SIG-M5 (cell line): ENCODE measurements around the gene TTC23L.

ENCODE experiments used
- DNase-seq: peaks from one replicate; lab custom pipeline; 2025; lab: John Stamatoyannopoulos, UW

Gene TTC23L

DNA sequence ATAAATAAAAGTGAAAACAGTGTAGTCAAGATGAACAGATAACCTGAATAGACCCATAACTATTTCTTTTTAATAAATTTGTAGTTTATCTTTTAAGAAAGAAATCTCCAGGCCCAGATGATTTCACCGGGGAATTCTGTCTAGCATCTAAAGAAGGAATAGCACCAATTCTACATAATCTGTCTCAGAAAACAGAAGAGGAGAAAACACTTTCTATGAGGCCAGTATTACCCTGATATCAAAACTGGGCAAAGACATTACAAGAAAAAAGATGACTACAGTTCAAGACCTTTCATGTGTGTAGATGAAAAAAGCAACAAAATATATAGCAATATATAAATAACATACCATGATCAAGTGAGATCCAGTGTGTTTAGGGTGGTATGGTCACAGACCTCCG lies 31.4 kb downstream of the TTC23L start:
- DNase-seq: no peak

DNA sequence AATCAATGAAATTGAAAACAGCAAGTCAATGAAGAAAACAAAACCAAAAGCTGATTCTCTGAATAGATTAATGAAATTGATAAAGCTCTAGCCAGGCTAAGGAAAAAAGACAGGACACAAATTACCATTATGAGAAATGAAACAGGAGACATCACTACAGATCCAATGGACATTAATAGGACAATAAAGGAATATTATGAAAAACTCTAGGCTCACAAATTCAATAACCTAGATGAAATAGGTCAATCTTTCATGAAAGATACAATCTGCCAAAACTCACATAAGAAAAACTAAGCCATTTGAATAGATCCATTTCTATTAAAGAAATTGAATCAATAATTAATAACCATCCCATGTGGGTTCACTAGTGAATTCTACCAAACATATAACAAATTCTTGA lies 37.3 kb downstream of the TTC23L start:
- DNase-seq: no peak

DNA sequence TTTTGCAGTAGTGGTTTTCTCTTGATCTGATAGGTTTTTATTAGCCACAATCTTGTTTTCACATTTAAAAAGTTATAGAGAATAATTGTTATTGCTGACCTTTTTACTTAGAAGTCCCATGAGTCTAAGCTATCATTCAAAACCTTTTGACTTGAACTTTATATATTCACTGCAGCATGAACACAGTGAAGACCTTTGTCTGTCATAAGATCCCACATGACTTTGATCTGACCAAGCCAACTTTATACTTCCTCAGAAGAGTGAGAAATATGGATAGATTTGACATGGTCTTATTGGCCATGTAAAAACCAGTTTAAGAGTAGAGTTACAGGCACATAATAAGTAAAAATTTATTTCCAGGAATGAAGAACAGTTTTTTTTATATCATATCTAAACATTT lies 42.3 kb downstream of the TTC23L start:
- DNase-seq: no peak

GRCh38 chr5:34886392-34887119 lies 47.6 kb downstream of the TTC23L start:
- no peak for DNase-seq

- no peak for DNase-seq
Observed at GRCh38 chr5:34889394-34889793, 50.4 kb downstream of the TTC23L start.

GRCh38 chr5:34891981-34892380 lies 53.0 kb downstream of the TTC23L start:
- DNase-seq: no peak

GRCh38 chr5:34892414-34892813 lies 53.5 kb downstream of the TTC23L start:
- DNase-seq: no peak

DNA sequence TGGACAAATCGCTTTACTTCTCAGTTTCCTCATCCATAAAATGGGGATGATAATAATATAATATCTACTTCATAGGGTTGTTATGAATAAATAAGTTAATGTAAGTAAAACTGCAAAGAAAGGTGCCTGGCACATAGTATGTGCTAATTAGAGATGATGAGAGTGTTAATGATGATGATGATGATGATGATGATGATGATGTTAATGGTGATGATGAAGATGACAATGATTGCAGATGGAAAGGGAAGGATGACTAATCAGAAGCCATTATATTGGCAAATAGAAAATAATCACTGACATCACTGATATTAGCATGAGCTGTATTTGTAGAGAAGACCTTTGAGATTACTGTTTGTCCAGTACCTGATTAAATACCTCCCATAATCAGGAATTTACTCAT lies 55.8 kb downstream of the TTC23L start:
- DNase-seq: no peak

DNA sequence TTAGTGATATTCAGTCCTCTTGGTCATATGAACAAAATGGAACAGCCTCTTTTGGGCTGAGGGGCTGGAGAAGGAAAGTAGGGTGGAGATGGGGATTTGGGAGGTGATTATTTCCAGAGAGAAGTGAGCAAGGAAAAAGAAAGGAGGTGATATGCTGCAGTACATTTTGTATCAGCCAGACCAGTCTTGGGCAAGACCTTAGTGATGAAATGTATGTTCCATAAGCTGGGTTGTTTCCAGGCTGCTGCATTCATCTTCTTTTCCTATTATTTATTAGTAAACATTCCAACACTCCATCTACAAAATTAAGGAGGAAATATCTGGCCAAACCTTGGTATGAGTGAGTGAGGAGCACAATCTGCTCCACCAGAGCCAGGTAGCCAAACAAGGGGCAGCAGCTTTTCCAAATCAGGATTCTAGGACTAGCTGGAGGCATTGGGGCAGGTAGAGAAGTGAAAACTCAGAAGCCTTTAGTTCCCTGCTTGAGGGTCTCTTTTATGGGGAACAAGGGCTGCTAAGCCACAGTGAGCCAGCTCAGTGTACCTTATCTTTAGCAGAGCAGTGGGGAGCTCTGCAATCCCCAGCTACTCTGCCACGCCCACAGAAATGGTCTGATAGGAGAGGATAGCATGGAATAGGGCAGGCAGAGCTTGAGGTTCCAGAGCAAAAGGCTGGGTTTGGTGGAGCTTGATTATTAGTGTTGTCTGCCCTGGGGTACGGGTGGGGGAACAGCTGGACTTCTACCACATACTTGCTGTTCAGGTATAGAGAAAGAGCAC lies 56.9 kb downstream of the TTC23L start:
- no peak for DNase-seq

DNA sequence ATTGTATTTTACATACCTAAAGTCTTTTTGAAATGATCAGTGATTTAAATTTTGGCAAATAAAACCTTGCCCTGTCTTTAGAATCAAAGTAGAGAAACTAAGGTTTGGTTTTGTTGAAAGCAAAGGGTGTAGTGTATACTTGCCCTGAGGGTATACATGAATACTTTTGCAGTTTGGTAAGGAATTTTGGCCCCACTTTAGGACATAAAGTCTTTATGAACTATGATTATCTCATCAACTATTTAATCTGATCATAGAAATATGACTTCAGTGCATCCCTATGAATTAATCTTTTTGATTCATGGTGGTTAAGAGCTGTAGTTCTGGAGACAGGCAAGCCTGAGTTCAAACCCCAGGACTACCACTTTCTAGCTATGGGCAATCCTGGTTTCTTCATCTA lies 58.7 kb downstream of the TTC23L start:
- no peak for DNase-seq

DNA sequence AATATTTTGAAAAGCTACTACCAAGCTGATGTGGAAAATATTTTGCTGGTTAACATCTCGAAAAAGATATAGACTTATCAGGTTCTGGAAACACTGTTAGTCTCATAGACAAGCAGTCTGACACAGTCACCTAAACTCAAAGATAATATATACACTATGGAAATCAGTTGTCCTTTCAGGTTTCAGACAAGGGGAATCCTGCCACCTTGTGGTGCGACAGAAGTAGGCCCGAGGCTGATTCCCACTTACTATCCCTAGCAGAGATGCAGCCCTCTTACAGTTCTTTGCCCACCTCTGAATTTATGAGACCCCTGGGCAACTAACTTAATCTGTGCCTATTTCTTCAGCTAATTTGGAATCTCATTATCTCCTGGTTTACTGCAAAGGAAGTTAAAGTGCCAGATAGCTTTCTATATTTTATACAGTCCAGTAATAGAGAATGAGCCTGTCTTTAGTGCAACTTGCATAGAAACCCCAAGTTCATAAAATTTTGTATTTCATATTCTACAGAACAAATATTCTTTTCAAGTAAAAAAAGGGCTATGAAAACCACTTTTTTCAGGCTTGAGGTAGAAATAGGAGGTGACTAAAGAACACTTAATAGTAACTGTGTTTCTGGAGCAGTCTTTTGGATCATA lies 59.4 kb downstream of the TTC23L start:
- no peak for DNase-seq

GRCh38 chr5:34899066-34899465 lies 60.1 kb downstream of the TTC23L start:
- no peak for DNase-seq

GRCh38 chr5:34900652-34901051 lies 61.7 kb downstream of the TTC23L start:
- DNase-seq: no peak

GRCh38 chr5:34903260-34903659 lies 64.3 kb downstream of the TTC23L start:
- DNase-seq: no peak

DNA sequence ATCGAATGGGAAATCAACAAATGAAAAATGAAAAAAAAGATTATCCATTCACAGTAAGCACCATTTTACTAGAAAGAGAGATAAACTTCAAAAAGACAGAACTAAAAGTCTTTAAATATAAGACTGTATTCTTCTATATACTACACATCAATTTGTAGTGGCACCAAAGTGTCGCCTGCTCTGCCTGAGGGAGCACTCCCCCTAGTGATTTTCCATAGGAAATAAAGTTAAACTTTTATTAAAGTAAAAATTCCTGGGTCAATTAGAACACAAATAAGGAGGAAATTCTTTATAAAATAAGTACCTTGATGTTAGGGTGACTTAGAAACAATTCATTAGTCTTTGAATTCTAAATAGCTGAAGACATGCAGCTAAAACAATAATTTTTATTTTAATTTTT lies 66.6 kb downstream of the TTC23L start:
- no peak for DNase-seq

DNA sequence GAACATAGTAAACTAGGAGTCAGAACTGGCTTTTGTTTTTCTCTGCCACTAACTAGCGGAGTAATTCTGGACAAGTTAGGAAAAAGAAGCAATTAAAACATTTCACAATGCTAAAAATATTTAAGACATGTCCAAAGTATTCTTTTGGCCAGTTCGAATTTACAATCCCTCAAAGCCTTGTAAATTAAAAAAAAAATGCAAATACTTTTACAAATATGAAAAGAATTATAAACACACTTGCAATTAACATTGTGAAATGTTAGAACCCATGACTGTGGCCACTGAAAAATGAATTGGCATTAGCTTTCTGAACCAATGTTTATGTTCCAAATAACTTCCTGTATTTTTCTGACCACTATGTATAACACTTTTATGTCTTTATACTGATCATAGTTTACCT lies 74.1 kb downstream of the TTC23L start:
- no peak for DNase-seq

DNA sequence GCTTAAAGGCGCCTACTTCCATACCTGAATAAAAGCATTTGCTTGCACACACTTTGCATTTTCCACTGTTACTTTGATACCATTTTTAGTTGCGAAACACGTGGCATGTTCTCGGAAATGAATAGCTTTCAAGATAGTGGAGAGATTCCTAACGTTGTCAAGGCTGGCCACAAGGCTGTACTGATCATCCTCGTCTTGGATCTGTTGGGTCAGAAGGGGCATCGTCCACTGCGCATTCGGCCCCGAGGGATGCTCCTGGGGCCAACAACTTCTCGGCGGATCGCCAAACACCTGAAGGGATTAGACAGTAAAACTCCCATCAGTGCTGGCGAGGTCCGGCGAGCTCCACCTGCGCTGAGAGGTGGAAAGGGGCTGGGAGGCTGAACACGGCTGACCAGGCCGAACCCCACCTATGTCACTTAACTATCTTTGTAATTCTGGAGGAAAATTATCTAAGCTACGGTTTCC lies 75.7 kb downstream of the TTC23L start:
- DNase-seq: no peak

- DNase-seq: peak; percentile 94
Observed at GRCh38 chr5:34915139-34915855, 76.3 kb downstream of the TTC23L start, which contains the start of the genes BRIX1 and RAD1. Gene BRIX1, plus strand, starts transcription at chr5:34915711. Its CDS starts 28 bp downstream, at chr5:34915739. Gene RAD1, minus strand, starts transcription at chr5:34915504. Its CDS starts 612 bp downstream, at chr5:34914892.

- no peak for DNase-seq
Observed at GRCh38 chr5:34915856-34916192, 76.9 kb downstream of the TTC23L start.

DNA sequence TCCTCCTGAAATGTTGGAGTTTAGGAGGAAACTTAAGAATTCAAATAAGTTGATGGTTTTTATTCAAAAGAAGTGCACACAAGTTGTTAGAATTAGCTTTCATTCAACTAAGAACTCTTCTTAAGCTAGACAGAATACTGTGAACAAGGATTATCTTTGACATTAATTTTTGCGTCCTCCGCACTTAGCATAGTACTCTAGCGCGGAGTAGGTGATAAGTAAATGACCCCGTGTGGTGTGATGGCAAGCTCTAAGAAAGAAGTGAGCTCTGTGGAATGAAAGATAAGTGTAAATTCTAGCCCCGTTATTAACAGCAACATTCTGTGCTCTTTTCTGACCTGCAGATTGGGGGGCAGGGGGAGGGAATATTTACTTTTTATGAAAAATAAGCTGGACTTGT lies 77.6 kb downstream of the TTC23L start:
- DNase-seq: no peak

DNA sequence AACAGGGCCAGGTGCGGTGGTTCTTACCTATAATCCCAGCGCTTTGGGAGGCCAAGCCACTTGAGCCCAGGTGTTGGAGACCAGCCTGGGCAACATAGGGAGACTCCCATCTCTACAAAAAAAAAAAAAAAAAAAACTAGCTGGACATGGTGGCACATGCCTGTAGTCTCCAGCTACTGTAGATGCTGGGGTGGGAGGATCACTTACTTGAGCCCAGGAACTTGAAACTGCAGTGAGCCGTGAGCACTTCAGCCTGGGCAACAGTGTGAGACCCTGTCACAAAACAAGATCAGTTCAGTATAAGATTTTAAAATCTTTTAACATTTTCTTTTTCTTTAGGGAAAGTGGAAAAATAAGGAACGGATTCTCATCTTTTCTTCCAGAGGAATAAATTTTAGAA lies 79.1 kb downstream of the TTC23L start:
- no peak for DNase-seq

- no peak for DNase-seq
Observed at GRCh38 chr5:34919077-34919476, 80.1 kb downstream of the TTC23L start.
